K562 (cell line): ENCODE results near the gene TIAM1. TPM values are rescaled to one million over a fixed set of nuclear protein-coding genes. Genes with fewer than 3 reads are reported as not detected.

Experiments
- KAT7 ChIP-seq: sonication (generic); formaldehyde crosslinking; IDR thresholded peaks from 2 replicates; pipeline ENCODE4 v1.8.0; 2022; ENCODE audit warnings: missing genetic modification reagents, mild to moderate bottlenecking, borderline replicate concordance
- MTF1 ChIP-seq: fragments of 250-450 bp; sonication (Bioruptor Pico); IDR thresholded peaks from 2 replicates; pipeline ENCODE4 v1.9.0; 2021; ENCODE audit warnings: moderate library complexity, mild to moderate bottlenecking, inconsistent platforms, borderline replicate concordance
- POLR2H ChIP-seq: IDR thresholded peaks from 2 replicates; pipeline ENCODE4 v1.6.1; 2016; ENCODE audit warnings: missing genetic modification characterization, low read depth, mild to moderate bottlenecking, control low read depth, missing compliant biosample characterization, moderate library complexity
- SRSF9 ChIP-seq: fragments of 200-400 bp; formaldehyde crosslinking; IDR thresholded peaks from 2 replicates; pipeline ENCODE4 v1.6.1; 2017; ENCODE audit warnings: low read depth, low read length, borderline replicate concordance
- TGIF2 ChIP-seq: sonication (generic); formaldehyde crosslinking; IDR thresholded peaks from 2 replicates; pipeline ENCODE4 v1.8.1; 2022; ENCODE audit warnings: mild to moderate bottlenecking, missing genetic modification reagents, moderate library complexity
- TOE1 ChIP-seq, 2 experiments: fragments of 450-650 bp in 1 of 2; sonication (generic) in 1 of 2; formaldehyde crosslinking in 1 of 2; IDR thresholded peaks; 2 replicates each; pipeline versions ENCODE4 v1.7.1 to v1.8.0; 2016 to 2022; ENCODE audit warnings: borderline replicate concordance in 2 of 2, mild to moderate bottlenecking in 2 of 2, antibody characterized with exemption in 1 of 2, inconsistent platforms in 1 of 2, low read depth in 1 of 2, missing genetic modification reagents in 1 of 2, moderate library complexity in 1 of 2
- ZFPM2 ChIP-seq: fragments of 250-450 bp; sonication (Bioruptor Pico); IDR thresholded peaks from 2 replicates; pipeline ENCODE4 v1.5.1; 2022; ENCODE audit warnings: mild to moderate bottlenecking
- ZNF124 ChIP-seq: sonication (generic); formaldehyde crosslinking; IDR thresholded peaks from 2 replicates; pipeline ENCODE4 v1.8.1; 2022; ENCODE audit warnings: missing genetic modification reagents
- ZNF175 ChIP-seq: fragments of 200-800 bp; sonication (Bioruptor generic); IDR thresholded peaks from 2 replicates; pipeline ENCODE4 v1.6.1; 2016; ENCODE audit warnings: low read depth, mild to moderate bottlenecking, missing genetic modification characterization, missing compliant biosample characterization
- ZNF3 ChIP-seq: fragments of 250-450 bp; sonication (Bioruptor Pico); IDR thresholded peaks from 2 replicates; pipeline ENCODE4 v1.5.0; 2021; ENCODE audit warnings: mild to moderate bottlenecking, moderate library complexity
- ZNF316 ChIP-seq: fragments of 450-650 bp; IDR thresholded peaks from 2 replicates; pipeline ENCODE4 v1.6.1; 2016
- ZNF77 ChIP-seq: fragments of 250-450 bp; sonication (Bioruptor Pico); IDR thresholded peaks from 2 replicates; pipeline ENCODE4 v1.5.0; 2020
- ZZZ3 ChIP-seq: fragments of 450-650 bp; IDR thresholded peaks from 2 replicates; pipeline ENCODE4 v1.6.1; 2016; ENCODE audit warnings: antibody characterized with exemption, mild to moderate bottlenecking, moderate library complexity
- polyA plus RNA-seq, 8 experiments: library from polyadenylated mRNA; depleted of rRNA in 4 of 8; stranded (reverse) in 5 of 8; unstranded in 3 of 8; fragments of >200 nt; fragmentation: Nextera tagmentation in 2 of 8; fragmentation: Illumina TruSeq in 1 of 8; extraction: Ambion mirVana in 2 of 8; extraction: Trizol in 1 of 8; gene quantifications; 2 replicates each; pipeline versions ENCODE4 v1.2.1 to v1.2.3, GENCODE V29; 2011 to 2014; ENCODE audit warnings: inconsistent platforms in 1 of 8, missing spikeins in 1 of 8
- total RNA-seq, 7 experiments: library from RNA; depleted of rRNA in 6 of 7; stranded (reverse); fragments of >200 nt in 6 of 7; fragmentation: Illumina TruSeq in 2 of 7; extraction: Trizol in 2 of 7; gene quantifications; 2 replicates each; pipeline versions ENCODE4 v1.2.1 to v1.2.3, GENCODE V29; 2011 to 2021; ENCODE audit warnings: low replicate concordance in 1 of 7
- TF ChIP-seq, protein P1 (sequence below): IDR thresholded peaks from 3 replicates; pipeline ENCODE4 v1.6.1; 2011; ENCODE audit warnings: borderline replicate concordance, mild to moderate bottlenecking, moderate library complexity; ENCODE audit not compliant: insufficient read length; ENCODE audit errors: extremely low read depth
- TF ChIP-seq, protein P2 (sequence below): fragments of 200-400 bp; formaldehyde crosslinking; IDR thresholded peaks from 2 replicates; pipeline ENCODE4 v1.6.1; 2017; ENCODE audit warnings: mild to moderate bottlenecking, low read depth, low read length, moderate library complexity

The TIAM1 gene
- total and polyA plus RNA-seq, 9 of the 15 experiments (the other 6 are each of a cell fraction or from before 2014, with no cell fraction given), result 0.11 TPM; not detected in 8

DNA sequence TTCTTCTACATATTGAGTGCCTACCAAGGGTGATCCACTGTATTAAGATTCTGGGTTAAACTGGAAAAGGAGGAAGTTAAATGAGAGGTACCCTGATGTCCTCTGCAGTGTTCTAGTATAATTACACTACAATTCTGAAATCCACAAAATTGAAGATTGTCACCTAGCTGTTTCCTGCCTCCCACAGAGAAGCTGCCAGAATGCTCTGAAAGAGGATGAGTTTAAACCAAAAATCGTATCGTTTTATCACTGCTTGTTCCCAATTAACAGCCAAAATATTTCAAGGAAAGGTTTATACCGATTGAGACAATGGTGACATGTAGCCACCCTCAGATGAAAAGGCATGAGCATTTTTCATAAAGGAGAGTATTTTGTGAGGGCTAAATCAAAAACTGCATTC is 28.0 kb downstream of the TIAM1 start (continued):
- TF ChIP-seq POLR2H (tag) (no peak), TGIF2 (CRISPR knock-in tag) (no peak), ZNF316 (no peak), ZNF3 (CRISPR knock-in tag) (no peak), TOE1 (IDR thresholded peaks at IDR 0.05; ENCODE audit: borderline replicate concordance) (no peak), TOE1 (CRISPR knock-in tag; IDR thresholded peaks at IDR 0.05; ENCODE audit: borderline replicate concordance, low read depth) (no peak), KAT7 (CRISPR knock-in tag) (no peak), MTF1 (CRISPR knock-in tag) (no peak), ZNF77 (CRISPR knock-in tag) (no peak), ZNF175 (no peak), ZFPM2 (CRISPR knock-in tag) (no peak), ZZZ3 (no peak), SRSF9 (no peak), ZNF124 (CRISPR knock-in tag) (no peak)
- TF ChIP-seq, protein P1, sequence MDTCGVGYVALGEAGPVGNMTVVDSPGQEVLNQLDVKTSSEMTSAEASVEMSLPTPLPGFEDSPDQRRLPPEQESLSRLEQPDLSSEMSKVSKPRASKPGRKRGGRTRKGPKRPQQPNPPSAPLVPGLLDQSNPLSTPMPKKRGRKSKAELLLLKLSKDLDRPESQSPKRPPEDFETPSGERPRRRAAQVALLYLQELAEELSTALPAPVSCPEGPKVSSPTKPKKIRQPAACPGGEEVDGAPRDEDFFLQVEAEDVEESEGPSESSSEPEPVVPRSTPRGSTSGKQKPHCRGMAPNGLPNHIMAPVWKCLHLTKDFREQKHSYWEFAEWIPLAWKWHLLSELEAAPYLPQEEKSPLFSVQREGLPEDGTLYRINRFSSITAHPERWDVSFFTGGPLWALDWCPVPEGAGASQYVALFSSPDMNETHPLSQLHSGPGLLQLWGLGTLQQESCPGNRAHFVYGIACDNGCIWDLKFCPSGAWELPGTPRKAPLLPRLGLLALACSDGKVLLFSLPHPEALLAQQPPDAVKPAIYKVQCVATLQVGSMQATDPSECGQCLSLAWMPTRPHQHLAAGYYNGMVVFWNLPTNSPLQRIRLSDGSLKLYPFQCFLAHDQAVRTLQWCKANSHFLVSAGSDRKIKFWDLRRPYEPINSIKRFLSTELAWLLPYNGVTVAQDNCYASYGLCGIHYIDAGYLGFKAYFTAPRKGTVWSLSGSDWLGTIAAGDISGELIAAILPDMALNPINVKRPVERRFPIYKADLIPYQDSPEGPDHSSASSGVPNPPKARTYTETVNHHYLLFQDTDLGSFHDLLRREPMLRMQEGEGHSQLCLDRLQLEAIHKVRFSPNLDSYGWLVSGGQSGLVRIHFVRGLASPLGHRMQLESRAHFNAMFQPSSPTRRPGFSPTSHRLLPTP, result no peak
- TF ChIP-seq, protein P2, sequence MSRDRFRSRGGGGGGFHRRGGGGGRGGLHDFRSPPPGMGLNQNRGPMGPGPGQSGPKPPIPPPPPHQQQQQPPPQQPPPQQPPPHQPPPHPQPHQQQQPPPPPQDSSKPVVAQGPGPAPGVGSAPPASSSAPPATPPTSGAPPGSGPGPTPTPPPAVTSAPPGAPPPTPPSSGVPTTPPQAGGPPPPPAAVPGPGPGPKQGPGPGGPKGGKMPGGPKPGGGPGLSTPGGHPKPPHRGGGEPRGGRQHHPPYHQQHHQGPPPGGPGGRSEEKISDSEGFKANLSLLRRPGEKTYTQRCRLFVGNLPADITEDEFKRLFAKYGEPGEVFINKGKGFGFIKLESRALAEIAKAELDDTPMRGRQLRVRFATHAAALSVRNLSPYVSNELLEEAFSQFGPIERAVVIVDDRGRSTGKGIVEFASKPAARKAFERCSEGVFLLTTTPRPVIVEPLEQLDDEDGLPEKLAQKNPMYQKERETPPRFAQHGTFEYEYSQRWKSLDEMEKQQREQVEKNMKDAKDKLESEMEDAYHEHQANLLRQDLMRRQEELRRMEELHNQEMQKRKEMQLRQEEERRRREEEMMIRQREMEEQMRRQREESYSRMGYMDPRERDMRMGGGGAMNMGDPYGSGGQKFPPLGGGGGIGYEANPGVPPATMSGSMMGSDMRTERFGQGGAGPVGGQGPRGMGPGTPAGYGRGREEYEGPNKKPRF, result no peak
